ENCODE results near the gene NGEF. TPM values are rescaled to one million over a fixed set of nuclear protein-coding genes. Genes with fewer than 3 reads are reported as not detected.

Gene NGEF
- total RNA-seq, 1 donor from 2014 or later = 2.6 TPM

- H3K4me1 ChIP-seq (ENCODE audit: control insufficient read depth in 3 of 3, insufficient read depth in 3 of 3, low read length in 3 of 3) = peaks cover 0 to 3% (median 3%) of the 10 kb centered on the region in 3 donors
- H3K9me3 ChIP-seq (ENCODE audit: control insufficient read depth in 3 of 3, low read length in 3 of 3) = no peaks in the 10 kb centered on the region
- no peaks in the 10 kb centered on the region for H3K36me3 ChIP-seq (ENCODE audit: control insufficient read depth in 3 of 3, insufficient read depth in 3 of 3, low read length in 3 of 3)
- no peak overlapping the region for H3K27ac ChIP-seq (ENCODE audit: low read depth, low read length)
- peaks cover 16 to 22% (median 22%) of the 10 kb centered on the region in 3 donors for H3K27me3 ChIP-seq (ENCODE audit: control insufficient read depth in 3 of 3, insufficient read depth in 3 of 3, low read length in 3 of 3)
- no peak overlapping the region for H3K9ac ChIP-seq (ENCODE audit: low read depth in 1 of 3, low read length in 3 of 3)
- H3K4me3 ChIP-seq (ENCODE audit: low read length in 3 of 3) = no peak overlapping the region
These were observed 111.1 kb downstream of the NGEF start for GRCh38 chr2:232901736-232902578.

GRCh38 chr2:232900811-232901735 is 112.0 kb downstream of the NGEF start:
- no peak overlapping the region for H3K4me3 ChIP-seq (ENCODE audit: low read length in 3 of 3)
- H3K4me1 ChIP-seq (ENCODE audit: control insufficient read depth in 3 of 3, insufficient read depth in 3 of 3, low read length in 3 of 3) = peaks cover 0 to 3% (median 3%) of the 10 kb centered on the region in 3 donors
- H3K27me3 ChIP-seq (ENCODE audit: control insufficient read depth in 3 of 3, insufficient read depth in 3 of 3, low read length in 3 of 3) = peaks cover 16 to 22% (median 22%) of the 10 kb centered on the region in 3 donors
- H3K36me3 ChIP-seq (ENCODE audit: control insufficient read depth in 3 of 3, insufficient read depth in 3 of 3, low read length in 3 of 3) = no peaks in the 10 kb centered on the region
- H3K9ac ChIP-seq (ENCODE audit: low read depth in 1 of 3, low read length in 3 of 3) = peak overlapping the region in 1 of 3 donors; percentile 20
- H3K27ac ChIP-seq (ENCODE audit: low read depth, low read length) = no peak overlapping the region
- no peaks in the 10 kb centered on the region for H3K9me3 ChIP-seq (ENCODE audit: control insufficient read depth in 3 of 3, low read length in 3 of 3)

GRCh38 chr2:232898592-232899543 is 114.2 kb downstream of the NGEF start:
- Histone ChIP-seq H3K4me3 (ENCODE audit: low read length in 3 of 3) (no peak overlapping the region), H3K9ac (ENCODE audit: low read depth in 1 of 3, low read length in 3 of 3) (no peak overlapping the region), H3K9me3 (ENCODE audit: control insufficient read depth in 3 of 3, low read length in 3 of 3) (no peaks in the 10 kb centered on the region), H3K36me3 (ENCODE audit: control insufficient read depth in 3 of 3, insufficient read depth in 3 of 3, low read length in 3 of 3) (no peaks in the 10 kb centered on the region), H3K4me1 (ENCODE audit: control insufficient read depth in 3 of 3, insufficient read depth in 3 of 3, low read length in 3 of 3) (peaks cover 0 to 3% (median 3%) of the 10 kb centered on the region in 3 donors), H3K27me3 (ENCODE audit: control insufficient read depth in 3 of 3, insufficient read depth in 3 of 3, low read length in 3 of 3) (peaks cover 19 to 24% (median 22%) of the 10 kb centered on the region in 3 donors), H3K27ac (ENCODE audit: low read depth, low read length) (no peak overlapping the region)

GRCh38 chr2:232897598-232898408 is 115.3 kb downstream of the NGEF start:
- no peaks in the 10 kb centered on the region for H3K36me3 ChIP-seq (ENCODE audit: control insufficient read depth in 3 of 3, insufficient read depth in 3 of 3, low read length in 3 of 3)
- no peaks in the 10 kb centered on the region for H3K9me3 ChIP-seq (ENCODE audit: control insufficient read depth in 3 of 3, low read length in 3 of 3)
- peaks cover 19 to 22% (median 22%) of the 10 kb centered on the region in 3 donors for H3K27me3 ChIP-seq (ENCODE audit: control insufficient read depth in 3 of 3, insufficient read depth in 3 of 3, low read length in 3 of 3)
- H3K4me1 ChIP-seq (ENCODE audit: control insufficient read depth in 3 of 3, insufficient read depth in 3 of 3, low read length in 3 of 3) = peaks cover 0 to 3% (median 3%) of the 10 kb centered on the region in 3 donors
- no peak overlapping the region for H3K4me3 ChIP-seq (ENCODE audit: low read length in 3 of 3)
- no peak overlapping the region for H3K27ac ChIP-seq (ENCODE audit: low read depth, low read length)
- no peak overlapping the region for H3K9ac ChIP-seq (ENCODE audit: low read depth in 1 of 3, low read length in 3 of 3)

- Histone ChIP-seq H3K4me1 (ENCODE audit: control insufficient read depth in 3 of 3, insufficient read depth in 3 of 3, low read length in 3 of 3) (peaks cover under 1 to 10% (median 6%) of the 10 kb centered on the region in 3 donors), H3K36me3 (ENCODE audit: control insufficient read depth in 3 of 3, insufficient read depth in 3 of 3, low read length in 3 of 3) (no peaks in the 10 kb centered on the region), H3K27me3 (ENCODE audit: control insufficient read depth in 3 of 3, insufficient read depth in 3 of 3, low read length in 3 of 3) (peaks cover 17 to 19% (median 17%) of the 10 kb centered on the region in 3 donors), H3K9me3 (ENCODE audit: control insufficient read depth in 3 of 3, low read length in 3 of 3) (no peaks in the 10 kb centered on the region), H3K4me3 (ENCODE audit: low read length in 3 of 3) (no peak overlapping the region), H3K9ac (ENCODE audit: low read depth in 1 of 3, low read length in 3 of 3) (no peak overlapping the region), H3K27ac (ENCODE audit: low read depth, low read length) (no peak overlapping the region)
These were observed 116.1 kb downstream of the NGEF start for GRCh38 chr2:232896720-232897597.

GRCh38 chr2:232896111-232896510 is 116.9 kb downstream of the NGEF start:
- Histone ChIP-seq H3K27me3 (ENCODE audit: control insufficient read depth in 3 of 3, insufficient read depth in 3 of 3, low read length in 3 of 3) (peaks cover 8 to 11% (median 9%) of the 10 kb centered on the region in 3 donors), H3K36me3 (ENCODE audit: control insufficient read depth in 3 of 3, insufficient read depth in 3 of 3, low read length in 3 of 3) (no peaks in the 10 kb centered on the region), H3K4me1 (ENCODE audit: control insufficient read depth in 3 of 3, insufficient read depth in 3 of 3, low read length in 3 of 3) (peaks cover 7 to 15% (median 11%) of the 10 kb centered on the region in 3 donors), H3K4me3 (ENCODE audit: low read length in 3 of 3) (no peak overlapping the region), H3K9me3 (ENCODE audit: control insufficient read depth in 3 of 3, low read length in 3 of 3) (no peaks in the 10 kb centered on the region), H3K27ac (ENCODE audit: low read depth, low read length) (no peak overlapping the region), H3K9ac (ENCODE audit: low read depth in 1 of 3, low read length in 3 of 3) (no peak overlapping the region)

GRCh38 chr2:232894746-232895145 is 118.3 kb downstream of the NGEF start:
- Histone ChIP-seq H3K27ac (ENCODE audit: low read depth, low read length) (no peak overlapping the region), H3K27me3 (ENCODE audit: control insufficient read depth in 3 of 3, insufficient read depth in 3 of 3, low read length in 3 of 3) (peaks cover 2 to 9% (median 3%) of the 10 kb centered on the region in 3 donors), H3K9ac (ENCODE audit: low read depth in 1 of 3, low read length in 3 of 3) (no peak overlapping the region), H3K36me3 (ENCODE audit: control insufficient read depth in 3 of 3, insufficient read depth in 3 of 3, low read length in 3 of 3) (no peaks in the 10 kb centered on the region), H3K9me3 (ENCODE audit: control insufficient read depth in 3 of 3, low read length in 3 of 3) (no peaks in the 10 kb centered on the region), H3K4me1 (ENCODE audit: control insufficient read depth in 3 of 3, insufficient read depth in 3 of 3, low read length in 3 of 3) (peaks cover 7 to 21% (median 17%) of the 10 kb centered on the region in 3 donors), H3K4me3 (ENCODE audit: low read length in 3 of 3) (no peak overlapping the region)

- no peaks in the 10 kb centered on the region for H3K9me3 ChIP-seq (ENCODE audit: control insufficient read depth in 3 of 3, low read length in 3 of 3)
- H3K4me3 ChIP-seq (ENCODE audit: low read length in 3 of 3) = no peak overlapping the region
- peaks cover 2 to 9% (median 3%) of the 10 kb centered on the region in 3 donors for H3K27me3 ChIP-seq (ENCODE audit: control insufficient read depth in 3 of 3, insufficient read depth in 3 of 3, low read length in 3 of 3)
- no peak overlapping the region for H3K27ac ChIP-seq (ENCODE audit: low read depth, low read length)
- peaks cover 7 to 21% (median 17%) of the 10 kb centered on the region in 3 donors for H3K4me1 ChIP-seq (ENCODE audit: control insufficient read depth in 3 of 3, insufficient read depth in 3 of 3, low read length in 3 of 3)
- no peaks in the 10 kb centered on the region for H3K36me3 ChIP-seq (ENCODE audit: control insufficient read depth in 3 of 3, insufficient read depth in 3 of 3, low read length in 3 of 3)
- no peak overlapping the region for H3K9ac ChIP-seq (ENCODE audit: low read depth in 1 of 3, low read length in 3 of 3)
These were observed 118.8 kb downstream of the NGEF start for GRCh38 chr2:232894251-232894650.

All from skeletal muscle tissue (tissue), 4 donors.